AG09309 (cell line): ENCODE measurements around the gene GARNL3.

Experiments
- DNase-seq: peaks from one replicate; pipeline ENCODE4 v3.0.0-alpha.2; 2010; ENCODE audit warnings: low read depth
- H3K4me3 ChIP-seq: 2 replicates; pipeline ENCODE4 v1.5.1; 2011; ENCODE audit warnings: mild to moderate bottlenecking, low read depth, low read length, moderate library complexity; ENCODE audit not compliant: control insufficient read depth
- CTCF ChIP-seq: IDR thresholded peaks from 2 replicates; pipeline ENCODE4 v1.5.1; 2011; ENCODE audit warnings: mild to moderate bottlenecking, low read depth, low read length, inconsistent platforms; ENCODE audit not compliant: insufficient read depth, control insufficient read depth; ENCODE audit errors: missing control alignments

Gene GARNL3

GRCh38 chr9:127360250-127360649 lies 95.7 kb downstream of the GARNL3 start:
- DNase-seq = peak; percentile 29
- no peak overlapping the region for H3K4me3 ChIP-seq
- peak; percentile 75 for TF ChIP-seq CTCF

GRCh38 chr9:127360829-127361228 lies 96.3 kb downstream of the GARNL3 start:
- no peak for DNase-seq
- peak; percentile 24 for TF ChIP-seq CTCF
- H3K4me3 ChIP-seq = no peak overlapping the region

DNA sequence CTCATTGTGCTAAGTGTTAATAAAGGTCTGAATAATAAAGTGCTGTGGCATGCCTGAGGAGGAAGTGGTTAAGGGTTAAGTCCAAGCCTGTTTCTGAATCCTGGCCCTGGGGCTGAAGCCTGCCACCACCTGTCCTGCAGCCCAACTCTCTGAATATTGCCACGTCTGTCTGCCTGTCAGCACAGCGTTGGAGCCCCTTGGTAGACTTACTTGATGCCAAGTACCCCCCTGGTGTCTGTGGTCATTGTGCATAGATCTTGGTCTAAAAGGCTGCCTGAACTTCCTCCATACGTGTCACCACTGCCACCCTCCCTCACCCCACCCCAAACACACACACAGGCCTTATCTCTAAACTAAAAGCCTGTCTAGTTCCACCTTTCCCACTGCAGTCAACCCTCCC lies 97.0 kb downstream of the GARNL3 start:
- TF ChIP-seq CTCF = no peak
- DNase-seq = no peak
- no peak overlapping the region for H3K4me3 ChIP-seq

DNA sequence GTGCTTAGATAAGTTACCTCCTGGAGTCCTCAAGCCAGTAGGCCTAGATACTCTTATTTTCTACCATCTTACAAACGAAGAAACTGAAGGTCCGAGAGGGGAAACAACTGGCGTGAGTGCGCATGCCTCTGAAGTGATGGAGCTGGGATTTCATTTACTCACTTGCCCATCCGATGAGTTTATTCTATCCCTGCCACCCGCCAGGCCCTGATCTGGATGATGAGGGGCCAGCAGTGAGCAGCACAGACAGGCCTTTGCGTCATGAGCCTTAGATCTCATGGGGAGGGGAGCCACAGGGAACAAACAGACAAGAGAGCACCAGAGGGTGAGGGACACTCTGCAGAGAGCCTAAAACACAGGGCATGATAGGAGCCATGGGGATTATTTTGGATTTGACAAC lies 98.3 kb downstream of the GARNL3 start:
- no peak for DNase-seq
- H3K4me3 ChIP-seq = no peak overlapping the region
- no peak for TF ChIP-seq CTCF

GRCh38 chr9:127365461-127365860 lies 100.9 kb downstream of the GARNL3 start:
- DNase-seq = no peak
- no peak overlapping the region for H3K4me3 ChIP-seq
- no peak for TF ChIP-seq CTCF

DNA sequence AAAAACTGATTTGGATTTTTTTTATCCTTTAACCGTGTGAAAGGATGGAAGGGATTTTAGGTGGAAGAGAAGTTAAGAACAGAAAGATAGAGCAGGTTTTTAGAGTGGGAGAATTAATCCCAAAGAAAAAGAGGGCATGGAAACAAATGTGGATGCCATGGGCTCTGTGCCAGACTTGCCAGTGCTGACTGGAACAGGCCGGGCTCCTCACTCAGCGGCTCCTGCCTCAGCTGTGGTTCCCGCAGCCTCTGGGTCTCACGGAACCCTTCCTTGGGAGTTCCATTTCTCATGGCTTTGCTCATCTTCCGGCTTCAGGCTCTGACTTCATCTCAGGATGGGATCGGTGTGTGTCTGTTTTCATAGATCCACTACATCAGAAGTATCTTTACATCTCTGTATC lies 102.0 kb downstream of the GARNL3 start:
- DNase-seq = no peak
- TF ChIP-seq CTCF = no peak
- no peak overlapping the region for H3K4me3 ChIP-seq

GRCh38 chr9:127368852-127369402 lies 104.4 kb downstream of the GARNL3 start:
- H3K4me3 ChIP-seq = no peak overlapping the region
- TF ChIP-seq CTCF = no peak
- DNase-seq = no peak
